ENCODE data around the gene PKM. TPM values are rescaled to one million over a fixed set of nuclear protein-coding genes. Genes with fewer than 3 reads are reported as not detected.

Gene PKM
- total RNA-seq, 4 donors from 2014 or later: 261 to 293 (median 272) TPM

DNA sequence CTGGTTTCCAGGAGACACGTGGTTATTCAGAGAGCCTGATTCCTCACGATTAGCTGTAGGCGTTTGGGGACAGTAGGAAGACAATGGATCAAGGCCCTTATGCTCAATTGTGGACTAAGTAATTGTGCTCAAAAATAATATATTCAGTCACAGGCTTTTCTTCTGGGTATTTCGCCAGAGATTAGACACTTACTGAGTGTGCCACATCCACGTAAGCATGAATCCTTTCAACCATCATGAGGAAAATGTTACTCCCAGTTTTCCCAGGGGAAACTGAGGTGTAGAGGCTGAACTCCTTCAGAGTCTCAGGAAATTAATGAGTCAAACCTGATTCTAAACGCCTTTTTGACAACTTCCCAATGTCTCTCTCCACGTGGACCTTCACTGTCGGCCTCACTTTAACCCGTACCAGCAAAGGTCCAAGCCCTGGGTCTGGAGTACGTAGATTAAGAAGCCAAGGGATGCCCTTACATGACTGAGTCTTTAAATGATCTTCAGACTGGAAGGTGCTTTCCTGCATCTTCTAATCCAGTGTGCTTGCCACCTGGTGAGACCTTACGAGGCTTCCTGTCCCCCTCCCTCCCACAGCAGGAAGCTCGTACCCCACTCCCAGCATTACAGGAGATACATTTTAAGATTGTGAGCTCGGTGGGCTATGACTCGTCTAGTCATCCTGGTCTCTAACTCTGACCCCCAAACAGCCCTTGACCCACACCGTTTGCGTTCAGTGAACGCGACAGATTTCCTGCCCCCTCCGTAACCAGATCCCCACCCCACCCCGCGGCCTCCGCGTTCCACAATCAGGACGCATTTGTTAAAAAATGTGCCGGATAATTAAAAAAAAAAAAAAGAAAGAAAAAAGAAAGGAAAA lies 1.7 kb downstream of the PKM start:
- H3K4me1 ChIP-seq: peaks cover 0 to 60% (median 45%) of the 10 kb centered on the region in 4 donors

DNA sequence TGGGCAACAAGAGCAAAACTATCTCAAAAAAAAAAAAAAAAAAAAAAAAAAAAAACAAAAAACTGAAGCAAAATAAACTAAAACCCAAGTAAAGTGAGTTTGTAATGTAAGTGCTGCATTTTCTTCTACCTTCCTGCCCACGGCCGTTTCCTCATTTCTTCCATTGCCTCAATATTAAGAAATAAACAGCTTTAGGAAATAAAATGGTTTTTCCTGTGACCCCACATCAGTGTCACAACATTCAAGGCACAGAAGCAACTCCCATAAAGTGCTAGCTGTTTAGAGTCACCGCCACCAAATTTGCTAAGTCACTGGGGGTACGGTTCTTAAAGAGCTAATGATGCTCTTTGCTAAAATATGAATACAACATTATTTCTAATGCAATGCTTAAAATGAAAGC lies 3.3 kb downstream of the PKM start:
- Histone ChIP-seq H3K4me3 (peak overlapping the region in 2 of 4 donors; percentile 22 to 24), H3K9me3 (no peaks in the 10 kb centered on the region), H3K4me1 (peaks cover 0 to 73% (median 46%) of the 10 kb centered on the region in 4 donors), H3K27ac (peak overlapping the region in 3 of 4 donors; percentile 95 to 99 (median 98)), H3K27me3 (no peaks in the 10 kb centered on the region), H3K36me3 (no peaks in the 10 kb centered on the region)
- DNase-seq (ENCODE audit: low spot score in 2 of 2): no peak
- 55 to 59% methylated on average over 4 of the region's 4 CpGs for WGBS, 2 donors
- TF ChIP-seq, protein P1, sequence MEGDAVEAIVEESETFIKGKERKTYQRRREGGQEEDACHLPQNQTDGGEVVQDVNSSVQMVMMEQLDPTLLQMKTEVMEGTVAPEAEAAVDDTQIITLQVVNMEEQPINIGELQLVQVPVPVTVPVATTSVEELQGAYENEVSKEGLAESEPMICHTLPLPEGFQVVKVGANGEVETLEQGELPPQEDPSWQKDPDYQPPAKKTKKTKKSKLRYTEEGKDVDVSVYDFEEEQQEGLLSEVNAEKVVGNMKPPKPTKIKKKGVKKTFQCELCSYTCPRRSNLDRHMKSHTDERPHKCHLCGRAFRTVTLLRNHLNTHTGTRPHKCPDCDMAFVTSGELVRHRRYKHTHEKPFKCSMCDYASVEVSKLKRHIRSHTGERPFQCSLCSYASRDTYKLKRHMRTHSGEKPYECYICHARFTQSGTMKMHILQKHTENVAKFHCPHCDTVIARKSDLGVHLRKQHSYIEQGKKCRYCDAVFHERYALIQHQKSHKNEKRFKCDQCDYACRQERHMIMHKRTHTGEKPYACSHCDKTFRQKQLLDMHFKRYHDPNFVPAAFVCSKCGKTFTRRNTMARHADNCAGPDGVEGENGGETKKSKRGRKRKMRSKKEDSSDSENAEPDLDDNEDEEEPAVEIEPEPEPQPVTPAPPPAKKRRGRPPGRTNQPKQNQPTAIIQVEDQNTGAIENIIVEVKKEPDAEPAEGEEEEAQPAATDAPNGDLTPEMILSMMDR (IDR thresholded peaks at IDR 0.05): no peak
- TF ChIP-seq POLR2A (IDR thresholded peaks at IDR 0.05): no peak
- no peak for TF ChIP-seq EP300 (IDR thresholded peaks at IDR 0.05)

More for the DNA sequence above, 1.7 kb downstream of the PKM start:
- Histone ChIP-seq H3K36me3 (no peaks in the 10 kb centered on the region), H3K9me3 (no peaks in the 10 kb centered on the region), H3K4me3 (peak overlapping the region; percentile 76 to 95 (median 86)), H3K27me3 (no peaks in the 10 kb centered on the region), H3K27ac (peak overlapping the region; percentile 95 to 99 (median 96))
- TF ChIP-seq POLR2A (IDR thresholded peaks at IDR 0.05): no peak
- no peak for TF ChIP-seq EP300 (IDR thresholded peaks at IDR 0.05)
- TF ChIP-seq, protein P1 (IDR thresholded peaks at IDR 0.05): no peak
- DNase-seq (ENCODE audit: low spot score in 2 of 2): peak in 1 of 2 donors; percentile 26
- 3% methylated on average over 25 of the region's 25 CpGs for WGBS, 2 donors

DNA sequence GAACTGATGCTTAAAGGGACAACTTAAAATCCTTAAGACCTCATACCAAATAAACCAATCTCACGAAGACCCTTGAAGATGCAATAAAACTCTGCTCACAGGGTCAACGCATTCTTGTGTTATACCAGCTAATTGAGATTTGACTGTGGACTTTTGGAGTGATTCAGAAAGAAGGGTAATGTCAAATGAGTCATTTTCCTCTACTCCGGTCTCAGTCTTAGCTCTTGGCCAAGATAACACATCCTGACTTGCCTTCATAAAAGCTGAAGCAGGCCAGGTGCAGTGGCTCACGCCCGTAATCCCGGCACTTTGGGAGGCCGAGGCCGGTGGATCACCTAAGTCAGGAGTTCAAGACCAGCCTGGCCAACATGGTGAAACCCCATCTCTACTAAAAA lies 3.8 kb downstream of the PKM start:
- no peak for DNase-seq (ENCODE audit: low spot score in 2 of 2)
- peak overlapping the region in 2 of 4 donors; percentile 98 to 99 for H3K27ac ChIP-seq

DNA sequence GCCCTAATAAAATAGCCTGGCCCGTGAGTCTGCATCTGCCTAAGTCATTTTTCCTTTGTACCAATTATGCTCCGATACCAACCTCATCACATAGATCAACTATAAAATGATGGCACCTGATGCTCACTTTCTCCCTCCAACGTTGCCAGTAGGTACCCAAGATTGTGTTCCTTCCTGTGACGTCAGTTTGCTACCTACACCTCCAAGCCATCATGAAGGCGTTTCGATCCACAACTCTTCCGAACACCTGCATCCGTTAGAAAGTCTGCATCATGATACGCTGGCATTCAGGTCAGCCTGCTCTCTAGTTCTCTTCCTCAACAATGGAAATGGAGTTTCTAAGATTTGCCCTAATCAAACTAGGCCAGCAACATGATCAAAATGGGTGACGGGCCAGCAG lies 7.7 kb downstream of the PKM start:
- Histone ChIP-seq H3K36me3 (peaks cover 0 to 7% (median 7%) of the 10 kb centered on the region in 3 donors), H3K4me1 (peaks cover 0 to 83% (median 35%) of the 10 kb centered on the region in 4 donors), H3K9me3 (no peaks in the 10 kb centered on the region), H3K27ac (no peak overlapping the region), H3K27me3 (no peaks in the 10 kb centered on the region), H3K4me3 (no peak overlapping the region)
- no peak for TF ChIP-seq POLR2A (IDR thresholded peaks at IDR 0.05)
- TF ChIP-seq, protein P1 (IDR thresholded peaks at IDR 0.05): no peak
- no peak for TF ChIP-seq EP300 (IDR thresholded peaks at IDR 0.05)
- 91 to 92% methylated on average over 10 of the region's 10 CpGs for WGBS, 2 donors
- DNase-seq (ENCODE audit: low spot score in 2 of 2): no peak

More for the DNA sequence above, 3.8 kb downstream of the PKM start:
- H3K9me3 ChIP-seq: no peaks in the 10 kb centered on the region
- H3K27me3 ChIP-seq: no peaks in the 10 kb centered on the region
- no peak overlapping the region for H3K4me3 ChIP-seq
- no peaks in the 10 kb centered on the region for H3K36me3 ChIP-seq
- H3K4me1 ChIP-seq: peaks cover 0 to 73% (median 44%) of the 10 kb centered on the region in 4 donors
- 50 to 52% methylated on average over 8 of the region's 8 CpGs for WGBS, 2 donors
- no peak for TF ChIP-seq EP300 (IDR thresholded peaks at IDR 0.05)
- TF ChIP-seq, protein P1 (IDR thresholded peaks at IDR 0.05): no peak
- no peak for TF ChIP-seq POLR2A (IDR thresholded peaks at IDR 0.05)

DNA sequence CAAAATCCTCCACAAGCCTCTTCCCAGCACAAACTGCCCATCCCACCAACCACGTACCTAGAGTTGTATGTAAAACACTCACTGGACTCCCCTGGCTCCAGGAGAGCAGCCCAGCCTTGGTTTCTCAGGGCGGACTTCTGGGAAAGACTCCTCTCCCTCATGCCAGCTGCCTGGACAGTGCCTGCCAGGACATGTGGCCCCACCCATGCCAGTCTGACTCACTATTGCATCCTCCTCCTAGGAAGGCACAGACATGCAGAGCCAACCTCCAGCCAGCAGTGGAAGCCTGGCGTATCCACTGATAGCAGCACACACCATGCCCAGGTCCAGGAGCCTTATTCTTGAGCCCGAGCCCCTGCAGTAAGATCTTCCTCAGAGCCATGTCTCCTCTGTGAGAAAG lies 8.6 kb downstream of the PKM start:
- WGBS, 2 donors: 83 to 90% methylated on average over 4 of the region's 4 CpGs
- peaks cover 0 to 74% (median 27%) of the 10 kb centered on the region in 4 donors for H3K4me1 ChIP-seq

More for the DNA sequence above, 8.6 kb downstream of the PKM start:
- Histone ChIP-seq H3K9me3 (no peaks in the 10 kb centered on the region), H3K4me3 (no peak overlapping the region), H3K27ac (peak overlapping the region in 1 of 4 donors; percentile 32), H3K27me3 (no peaks in the 10 kb centered on the region), H3K36me3 (peaks cover 0 to 16% (median 10%) of the 10 kb centered on the region in 3 donors)
- TF ChIP-seq POLR2A (IDR thresholded peaks at IDR 0.05): no peak
- TF ChIP-seq, protein P1 (IDR thresholded peaks at IDR 0.05): no peak
- no peak for TF ChIP-seq EP300 (IDR thresholded peaks at IDR 0.05)
- DNase-seq (ENCODE audit: low spot score in 2 of 2): no peak

All from tibial nerve (tissue), 4 donors.